Gastroesophageal sphincter (tissue), 3 donors: ENCODE results near the gene ZNF106.

Experiments
- EP300 ChIP-seq: sonication (generic); formaldehyde crosslinking; IDR thresholded peaks from one replicate; pipeline ENCODE4 v1.6.1; 2017; ENCODE audit warnings: antibody characterized with exemption, mild to moderate bottlenecking
- POLR2A ChIP-seq, 2 donors: fragments of 450-650 bp; IDR thresholded peaks; one replicate each; pipeline ENCODE4 v1.6.1; 2017; ENCODE audit warnings: antibody characterized with exemption in 2 of 2, mild to moderate bottlenecking in 2 of 2, moderate library complexity in 1 of 2
- TF ChIP-seq, protein P1 (sequence below), 4 experiments: fragments of 200-600 bp in 2 of 4; fragments of 450-650 bp in 2 of 4; sonication (generic) in 1 of 4; IDR thresholded peaks; one replicate each; pipeline ENCODE4 v1.5.1; 2017 to 2019; ENCODE audit warnings: antibody characterized with exemption in 4 of 4, mild to moderate bottlenecking in 2 of 4, moderate library complexity in 2 of 4

DNA sequence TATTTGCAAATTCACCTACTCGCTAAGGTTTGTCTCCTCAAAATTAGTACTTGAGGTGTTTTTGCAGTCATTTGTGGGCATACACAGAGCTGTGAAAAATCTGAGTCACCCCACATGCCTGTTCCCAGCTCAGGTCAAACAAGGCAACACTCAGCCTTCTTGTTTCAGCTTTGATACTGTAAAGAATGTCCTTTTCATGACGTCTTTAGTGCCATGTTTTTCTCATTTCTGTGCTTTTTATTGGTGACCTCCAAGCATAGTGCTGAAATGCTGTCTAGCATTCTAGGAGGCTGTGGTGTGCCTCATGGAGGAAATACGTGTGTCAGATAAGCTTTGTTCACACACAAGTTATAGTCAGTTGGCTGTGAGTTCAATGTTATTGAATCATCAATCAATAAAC lies 122.8 kb downstream of the ZNF106 start:
- TF ChIP-seq POLR2A (IDR thresholded peaks at IDR 0.05) (no peak), EP300 (no peak)
- TF ChIP-seq, protein P1, sequence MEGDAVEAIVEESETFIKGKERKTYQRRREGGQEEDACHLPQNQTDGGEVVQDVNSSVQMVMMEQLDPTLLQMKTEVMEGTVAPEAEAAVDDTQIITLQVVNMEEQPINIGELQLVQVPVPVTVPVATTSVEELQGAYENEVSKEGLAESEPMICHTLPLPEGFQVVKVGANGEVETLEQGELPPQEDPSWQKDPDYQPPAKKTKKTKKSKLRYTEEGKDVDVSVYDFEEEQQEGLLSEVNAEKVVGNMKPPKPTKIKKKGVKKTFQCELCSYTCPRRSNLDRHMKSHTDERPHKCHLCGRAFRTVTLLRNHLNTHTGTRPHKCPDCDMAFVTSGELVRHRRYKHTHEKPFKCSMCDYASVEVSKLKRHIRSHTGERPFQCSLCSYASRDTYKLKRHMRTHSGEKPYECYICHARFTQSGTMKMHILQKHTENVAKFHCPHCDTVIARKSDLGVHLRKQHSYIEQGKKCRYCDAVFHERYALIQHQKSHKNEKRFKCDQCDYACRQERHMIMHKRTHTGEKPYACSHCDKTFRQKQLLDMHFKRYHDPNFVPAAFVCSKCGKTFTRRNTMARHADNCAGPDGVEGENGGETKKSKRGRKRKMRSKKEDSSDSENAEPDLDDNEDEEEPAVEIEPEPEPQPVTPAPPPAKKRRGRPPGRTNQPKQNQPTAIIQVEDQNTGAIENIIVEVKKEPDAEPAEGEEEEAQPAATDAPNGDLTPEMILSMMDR (IDR thresholded peaks at IDR 0.05) = no peak
